ENCODE data around the gene IMMT. TPM values are rescaled to one million over a fixed set of nuclear protein-coding genes. Genes with fewer than 3 reads are reported as not detected.

The IMMT gene
- total RNA-seq, 1 donor from 2014 or later = 93.1 TPM

GRCh38 chr2:86140969-86141392, 54.3 kb downstream of the IMMT start:
- no peak for DNase-seq

DNA sequence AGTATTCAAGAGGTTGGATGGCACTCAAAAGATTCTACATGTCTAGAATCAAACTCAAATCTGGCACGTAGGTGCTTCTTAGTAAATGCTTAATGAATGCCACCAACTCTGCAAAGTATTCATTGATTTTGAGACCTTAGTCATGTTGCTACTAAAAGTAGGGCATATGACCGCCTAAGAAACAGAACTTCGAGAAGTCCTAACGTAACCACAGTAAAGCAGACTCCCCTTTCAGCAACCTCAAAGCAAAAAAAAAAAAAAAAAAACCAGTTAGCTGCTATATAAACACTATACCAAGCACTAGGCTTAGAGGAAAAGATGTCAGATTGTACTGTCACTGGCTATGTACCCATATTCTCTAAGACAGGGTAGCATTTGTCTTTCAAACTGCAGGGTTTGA, 55.3 kb downstream of the IMMT start:
- DNase-seq = no peak

DNA sequence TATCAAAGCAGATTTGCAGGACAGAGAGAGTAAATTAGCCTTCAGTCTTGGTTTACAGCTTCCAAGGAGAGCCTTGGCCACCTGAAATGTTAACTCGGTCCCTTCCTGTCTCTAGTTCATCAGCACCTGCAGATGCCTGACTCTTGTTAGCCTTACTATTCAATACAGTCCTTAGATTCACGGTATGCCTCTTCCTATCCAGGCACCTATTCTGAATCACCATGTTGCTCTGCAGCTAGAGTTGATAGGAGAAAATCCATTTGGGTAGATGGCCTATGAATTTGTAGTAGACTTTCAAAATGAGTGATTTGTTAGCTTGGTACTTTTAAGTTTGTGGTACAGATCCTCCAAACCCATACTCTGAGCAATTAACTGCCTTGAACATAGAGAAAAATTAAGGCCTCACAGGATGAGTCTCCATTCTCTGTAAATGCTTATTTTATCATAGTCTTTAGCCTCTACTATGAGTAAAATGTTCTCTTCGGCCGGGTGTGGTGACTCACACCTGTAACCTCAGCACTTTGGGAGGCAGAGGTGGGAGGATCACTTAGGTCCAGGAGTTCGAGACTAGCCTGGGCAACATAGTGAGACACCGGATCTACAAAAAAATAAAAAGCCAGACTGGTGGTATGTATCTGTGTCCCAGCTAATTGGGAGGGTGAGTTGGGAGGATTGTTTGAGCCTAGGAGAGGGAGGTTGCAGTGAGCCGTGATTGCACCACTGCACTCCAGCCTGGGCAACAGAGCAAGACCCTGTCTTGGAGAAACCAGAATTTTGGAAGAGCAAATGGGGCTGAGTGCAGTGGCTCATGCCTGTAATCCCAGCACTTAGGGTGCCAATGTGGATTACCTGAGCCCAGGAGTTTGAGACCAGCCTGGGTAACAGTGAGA, 56.3 kb downstream of the IMMT start:
- DNase-seq = no peak

DNA sequence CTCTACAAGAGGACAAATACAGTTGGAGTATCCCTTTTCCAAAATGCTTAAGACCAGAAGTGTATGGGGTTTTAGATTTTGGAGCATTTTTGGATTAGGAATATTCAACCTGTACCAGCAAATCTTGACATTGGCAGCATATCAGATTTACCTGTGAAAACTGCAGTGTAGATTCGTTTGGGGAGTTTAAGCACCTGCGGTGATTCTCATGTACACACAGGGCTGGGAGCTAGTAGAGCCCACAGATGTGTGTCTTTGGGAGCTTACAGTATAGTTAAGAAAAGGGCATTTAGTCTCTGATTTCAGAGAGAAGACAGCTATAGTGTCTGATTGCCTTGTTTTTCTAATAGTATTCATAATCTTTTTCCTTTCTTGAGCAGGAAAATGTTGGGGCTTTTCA, 59.1 kb downstream of the IMMT start:
- DNase-seq = no peak

DNA sequence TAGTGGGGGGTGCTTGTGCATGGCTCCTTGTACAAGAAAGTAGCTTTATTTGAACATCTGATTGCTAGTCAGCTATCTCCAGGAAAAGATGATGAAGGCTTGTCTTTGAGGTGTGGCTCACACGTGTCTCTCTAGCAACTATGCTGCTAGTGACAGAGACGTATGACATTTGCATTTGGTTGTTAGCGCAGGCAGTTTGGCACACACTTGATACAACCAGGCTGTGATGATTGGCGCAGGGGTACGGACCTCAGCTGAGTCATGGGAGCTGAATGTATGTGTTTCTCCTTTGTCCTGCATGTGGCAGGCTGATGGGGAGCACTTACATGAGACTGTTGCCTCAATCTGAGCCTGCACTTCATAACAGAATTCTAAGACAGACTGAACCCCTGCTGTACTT, 59.6 kb downstream of the IMMT start:
- DNase-seq = no peak

DNA sequence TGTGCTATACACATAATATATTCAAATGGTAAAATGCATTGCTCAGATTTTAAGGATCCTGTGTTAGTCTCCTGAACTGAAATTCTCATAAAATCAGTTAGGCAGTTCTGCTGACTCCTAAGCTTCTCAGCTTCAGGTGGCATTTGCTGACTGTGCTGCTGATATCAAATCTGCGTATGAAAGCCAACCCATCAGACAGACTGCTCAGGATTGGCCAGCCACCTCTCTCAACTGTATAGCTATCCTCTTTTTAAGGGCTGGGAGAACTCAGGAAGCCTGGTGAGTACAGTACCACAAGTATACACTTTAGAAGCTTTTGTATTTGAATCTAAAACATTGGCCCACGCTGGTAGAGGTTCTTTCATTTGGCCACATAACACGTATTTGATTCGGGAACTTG, 60.6 kb downstream of the IMMT start:
- DNase-seq = no peak

GRCh38 chr2:86124683-86125082, 70.6 kb downstream of the IMMT start:
- DNase-seq = no peak

GRCh38 chr2:86123328-86123925, 71.8 kb downstream of the IMMT start:
- no peak for DNase-seq

DNA sequence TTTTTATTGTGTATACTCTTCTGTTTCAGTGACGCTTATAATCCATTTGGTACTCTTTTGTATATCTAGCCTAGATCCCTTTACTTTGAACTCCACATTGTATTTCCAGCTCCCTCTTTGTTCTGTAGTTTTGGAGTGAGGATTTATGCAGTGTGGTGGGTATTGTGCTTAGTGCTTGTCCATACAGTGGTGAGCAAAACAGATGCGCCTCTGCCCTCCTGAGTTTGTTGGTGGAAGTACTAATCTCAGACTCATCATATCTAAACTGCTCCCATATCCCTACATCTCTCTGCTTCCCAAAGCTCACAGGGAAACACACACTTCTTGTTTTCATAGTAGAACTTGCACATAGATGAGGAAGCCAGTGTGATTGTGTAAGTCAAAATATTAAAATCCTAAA, 77.1 kb downstream of the IMMT start:
- no peak for DNase-seq

- no peak for DNase-seq
These were observed 88.2 kb downstream of the IMMT start for GRCh38 chr2:86107031-86107430.

DNA sequence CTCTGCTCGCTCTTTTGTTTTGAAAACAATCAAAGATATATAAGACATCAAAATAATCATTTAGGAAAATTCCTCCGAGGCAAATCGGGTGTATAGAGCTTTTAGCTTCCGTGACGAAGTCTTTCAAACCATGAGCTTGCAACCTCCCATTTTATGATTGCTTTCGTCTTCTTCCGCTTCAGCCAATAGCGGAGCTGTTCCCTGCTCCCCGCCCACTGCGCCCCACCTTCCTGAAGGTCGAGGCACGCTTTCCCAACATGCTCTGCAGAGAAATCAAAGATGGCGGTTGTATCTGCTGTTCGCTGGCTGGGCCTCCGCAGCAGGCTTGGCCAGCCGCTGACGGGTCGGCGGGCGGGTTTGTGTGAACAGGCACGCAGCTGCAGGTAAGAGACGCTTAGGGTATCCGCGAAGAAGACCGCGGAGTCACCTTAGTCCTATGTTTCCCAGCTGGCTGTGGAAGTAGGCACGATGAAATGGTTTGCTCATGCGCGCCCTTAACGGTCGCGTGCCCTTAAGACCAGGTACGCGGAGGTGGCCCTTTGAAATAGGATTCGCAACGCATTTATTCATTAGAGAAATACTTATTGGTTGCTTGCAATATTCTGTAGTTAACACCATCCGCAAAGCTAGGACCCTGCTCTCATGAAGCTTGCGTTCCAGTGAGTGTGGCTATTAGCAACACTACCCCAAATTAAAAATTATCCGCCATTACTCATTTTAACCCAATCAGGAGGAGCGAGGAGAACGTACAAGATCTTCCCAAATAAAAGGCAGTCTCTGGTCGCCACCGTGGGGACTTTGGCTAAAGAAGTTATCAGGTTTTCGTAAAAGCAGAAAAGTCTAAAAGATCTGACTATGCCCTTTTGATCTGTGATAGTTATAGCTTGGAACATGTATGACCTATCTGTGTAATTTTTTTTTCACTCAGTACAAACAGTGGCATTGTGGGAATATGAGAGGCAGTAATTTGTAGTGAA, 89.0 kb downstream of the IMMT start, which contains the start of gene PTCD3:
Gene PTCD3 (plus strand): TSS at position 267 of the 977 bp plus-strand sequence. CDS start 13 bp downstream, at position 280.
- peak; percentile 98 for DNase-seq

DNA sequence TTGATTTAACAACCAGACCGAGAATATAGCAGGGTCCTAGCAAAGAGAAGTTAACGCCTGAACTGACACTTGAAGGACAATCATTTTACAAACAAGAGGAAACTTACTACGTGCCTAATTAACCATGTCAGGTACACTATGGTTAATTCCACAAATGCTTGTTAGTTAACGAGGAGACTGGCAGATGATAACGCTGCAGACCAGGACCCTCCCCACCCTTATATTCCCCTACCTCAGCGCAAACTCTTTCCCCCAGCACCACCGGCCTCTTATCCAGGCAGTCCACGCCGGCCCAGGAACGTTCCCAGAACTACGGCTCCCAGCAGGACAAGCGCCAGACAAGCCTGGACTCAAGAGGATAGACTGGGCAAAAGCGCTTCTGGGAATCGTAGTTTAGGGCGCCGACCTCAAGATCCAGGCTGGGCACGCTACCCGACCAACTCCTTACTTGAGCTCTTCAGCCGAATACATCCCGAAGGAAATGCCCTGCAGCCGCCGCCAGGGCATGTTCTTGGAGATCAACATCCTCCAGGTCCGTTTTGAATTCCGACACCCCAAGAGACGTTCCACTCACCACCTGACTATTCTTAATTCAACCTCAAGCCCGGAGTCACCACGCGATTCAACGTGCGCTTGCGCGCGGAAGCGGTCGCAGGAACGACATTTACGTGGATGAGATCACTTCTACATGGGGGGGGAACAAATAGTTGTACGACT, 89.9 kb downstream of the IMMT start, which contains the start of gene POLR1A:
Gene POLR1A (minus strand): TSS at position 635 of the 717 bp plus-strand sequence. CDS start 110 bp downstream, at position 525.
- peak; percentile 98 for DNase-seq

- DNase-seq = no peak
These were observed 93.1 kb downstream of the IMMT start for GRCh38 chr2:86102157-86102556.

DNA sequence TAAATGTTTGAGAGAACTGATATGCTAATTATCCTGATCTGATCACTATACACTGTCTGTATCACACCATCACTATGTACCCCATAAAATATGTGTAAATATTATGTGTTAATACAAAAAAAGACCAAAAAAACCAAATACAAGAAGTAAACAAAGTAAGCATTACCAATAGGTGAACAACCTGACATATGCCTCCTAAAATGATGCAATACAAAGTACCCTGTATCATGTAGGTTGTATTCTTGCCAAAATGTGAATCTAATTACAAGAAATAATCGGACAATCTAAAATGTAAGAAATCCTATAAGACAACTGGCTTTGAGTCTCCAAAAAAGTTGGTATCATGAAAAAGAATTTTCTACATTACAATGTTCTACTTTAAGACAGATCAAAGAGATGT, 97.3 kb downstream of the IMMT start:
- no peak for DNase-seq

DNA sequence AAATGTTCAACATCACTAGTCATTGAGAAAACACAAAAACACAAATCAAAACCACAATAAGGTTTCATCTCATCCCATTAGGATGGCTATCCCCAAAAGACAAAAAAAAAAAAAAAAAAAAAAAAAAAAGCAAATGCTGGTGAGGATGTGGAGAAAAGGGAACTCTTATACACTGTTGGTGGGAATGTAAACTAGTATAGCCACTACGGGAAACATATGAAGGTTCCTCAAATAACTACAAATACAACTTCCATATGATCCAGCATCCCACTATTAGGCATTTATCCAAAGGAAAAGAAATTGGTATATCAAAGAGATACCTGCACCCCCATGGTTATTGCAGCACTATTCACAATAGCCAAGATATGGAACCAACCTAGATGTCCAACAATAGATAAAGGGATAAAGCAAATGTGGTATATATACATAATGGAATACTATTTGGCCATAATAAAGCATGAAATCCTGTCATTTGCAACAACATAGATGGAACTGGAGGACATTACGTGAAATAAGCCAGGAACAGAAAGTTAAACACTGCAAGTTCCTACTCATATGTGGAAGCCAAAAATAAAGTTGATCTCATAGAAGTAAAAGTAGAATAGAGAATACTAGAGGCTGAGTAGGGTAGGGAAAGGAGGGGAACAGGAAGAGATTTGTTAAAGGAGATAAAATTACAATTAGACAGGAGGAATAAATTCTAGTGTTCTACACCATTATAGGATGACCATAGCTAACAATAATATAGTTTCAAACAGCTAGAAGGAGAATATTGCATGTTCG, 98.0 kb downstream of the IMMT start:
- no peak for DNase-seq

DNA sequence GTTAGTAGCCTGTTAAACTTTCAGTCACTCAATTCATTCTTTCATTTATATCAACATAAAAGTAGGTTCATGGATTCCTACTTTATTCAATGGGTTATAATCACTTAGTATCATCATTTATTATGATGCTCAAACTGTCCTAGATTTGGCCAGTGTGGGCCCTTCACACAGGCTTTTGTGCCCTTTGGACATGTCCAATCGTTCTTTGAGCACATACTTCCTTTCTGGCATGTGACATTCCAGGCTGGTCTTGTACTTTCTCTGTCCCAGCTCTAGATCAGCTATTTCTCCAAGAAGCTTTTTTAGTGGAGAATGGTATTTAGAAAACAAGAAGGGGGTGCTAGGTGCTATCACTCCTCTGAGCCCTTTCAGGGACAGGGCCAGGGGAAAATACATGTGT, 101.0 kb downstream of the IMMT start:
- no peak for DNase-seq

Data from tongue (tissue), 2 donors.